GM12878 (cell line): Measurements from ENCODE around the gene CHN1. TPM values are rescaled to one million over a fixed set of nuclear protein-coding genes. Genes with fewer than 3 reads are reported as not detected.

Source experiments
- ATAC-seq: fragments of 200-7000 bp; cut with Tn5 transposase; 3 replicates; pipeline ENCODE4 v1.9.1; 2020; ENCODE audit warnings: mild to moderate bottlenecking, moderate library complexity
- BruUV-seq: library from RNA; stranded (reverse); fragments of 400-500 nt; replicated peaks from 2 replicates; lab custom pipeline; 2021; lab: Mats Ljungman, UMichigan
- CTCF ChIA-PET: fragments of 300-600 bp; sonication (Branson Sonifier 250); formaldehyde crosslinking; extraction: SDS; loops from one replicate; lab custom pipeline; 2021; ENCODE audit warnings: inconsistent platforms; lab: Yijun Ruan, JAX
- POLR2A ChIA-PET: fragments of 350-600 bp; formaldehyde crosslinking; extraction: SDS; loops from one replicate; lab custom pipeline; 2021; ENCODE audit warnings: inconsistent platforms; lab: Charles Lee
- RAD21 ChIA-PET: fragments of 300-600 bp; sonication (Branson Sonifier 250); formaldehyde crosslinking; loops from one replicate; lab custom pipeline; 2023; ENCODE audit warnings: antibody characterized with exemption; ENCODE audit not compliant: unreplicated experiment; lab: Charles Lee
- SMC1A ChIA-PET: fragments of 300-600 bp; sonication (Branson Sonifier 250); formaldehyde crosslinking; loops from one replicate; lab custom pipeline; 2023; ENCODE audit not compliant: unreplicated experiment, uncharacterized antibody; lab: Charles Lee
- DNase-seq: peaks from one replicate; pipeline ENCODE4 v3.0.0-alpha.2; 2011; ENCODE audit warnings: low read depth, low spot score
- FAIRE-seq: peaks from 3 replicates; lab custom pipeline; 2011; peaks lifted over from hg19 to GRCh38; lab: Jason Lieb, UNC
- H2AFZ ChIP-seq: 2 replicates; pipeline ENCODE4 v1.6.0; 2011; ENCODE audit warnings: low read depth, low read length, control low read depth; ENCODE audit not compliant: control insufficient read depth
- H3K27ac ChIP-seq: 2 replicates; pipeline ENCODE4 v1.5.1; 2011; ENCODE audit warnings: control low read depth; ENCODE audit not compliant: control insufficient read depth, insufficient read depth
- H3K27me3 ChIP-seq, 2 experiments: replicated peaks in 1 of 2; 2 replicates each; pipeline versions ENCODE4 v1.6.0 to v1.6.1; 2011; ENCODE audit warnings: low read length in 1 of 2; ENCODE audit not compliant: control insufficient read depth in 2 of 2, insufficient read depth in 2 of 2
- H3K36me3 ChIP-seq, 2 experiments: 2 replicates each; pipeline ENCODE4 v1.5.1; 2011; ENCODE audit warnings: low read length in 1 of 2; ENCODE audit not compliant: control insufficient read depth in 2 of 2, insufficient read depth in 2 of 2
- H3K4me1 ChIP-seq: 2 replicates; pipeline ENCODE4 v1.6.1; 2011; ENCODE audit warnings: mild to moderate bottlenecking, low read length, moderate library complexity, mixed read lengths; ENCODE audit not compliant: control insufficient read depth, insufficient read depth
- H3K4me2 ChIP-seq: 2 replicates; pipeline ENCODE4 v1.6.0; 2011; ENCODE audit warnings: control low read depth; ENCODE audit not compliant: control insufficient read depth, insufficient read depth
- H3K4me3 ChIP-seq: fragments of 200-600 bp; sonication (generic); 2 replicates; pipeline ENCODE4 v1.5.1; 2016
- H3K79me2 ChIP-seq: 2 replicates; pipeline ENCODE4 v1.6.0; 2011; ENCODE audit warnings: low read length; ENCODE audit not compliant: control insufficient read depth, insufficient read depth
- H3K9ac ChIP-seq: 2 replicates; pipeline ENCODE4 v1.8.0; 2011; ENCODE audit warnings: low read length, control low read depth, mixed read lengths; ENCODE audit not compliant: control insufficient read depth, insufficient read depth
- H3K9me3 ChIP-seq: replicated peaks from 3 replicates; pipeline ENCODE4 v1.5.1; 2011; ENCODE audit warnings: mild to moderate bottlenecking, low read length; ENCODE audit not compliant: control insufficient read depth, insufficient read depth
- H4K20me1 ChIP-seq: 2 replicates; pipeline ENCODE4 v1.6.0; 2011; ENCODE audit not compliant: control insufficient read depth, insufficient read depth
- BCL3 ChIP-seq: IDR thresholded peaks from 2 replicates; pipeline ENCODE4 v1.6.1; 2011; ENCODE audit warnings: borderline replicate concordance, low read depth, mild to moderate bottlenecking, moderate library complexity, low read length; ENCODE audit not compliant: insufficient read depth, poor library complexity, severe bottlenecking
- E2F4 ChIP-seq: IDR thresholded peaks from 2 replicates; pipeline ENCODE4 v1.6.1; 2012; ENCODE audit warnings: low read depth, low read length, improper control_type of control experiment
- PBX3 ChIP-seq: IDR thresholded peaks from 2 replicates; pipeline ENCODE4 v1.6.1; 2011; ENCODE audit warnings: mild to moderate bottlenecking, low read depth, low read length, moderate library complexity; ENCODE audit not compliant: insufficient replicate concordance
- RFX5 ChIP-seq: IDR thresholded peaks from 2 replicates; pipeline ENCODE4 v1.6.1; 2011; ENCODE audit warnings: low read depth, low read length, improper control_type of control experiment
- SIN3A ChIP-seq: IDR thresholded peaks from 2 replicates; pipeline ENCODE4 v1.6.1; 2012; ENCODE audit warnings: low read depth, low read length, improper control_type of control experiment
- TCF3 ChIP-seq: IDR thresholded peaks from 2 replicates; pipeline ENCODE4 v1.6.1; 2012; ENCODE audit warnings: low read depth, mild to moderate bottlenecking, low read length, borderline replicate concordance; ENCODE audit not compliant: insufficient read depth
- YY1 ChIP-seq: IDR thresholded peaks from 2 replicates; pipeline ENCODE4 v1.6.1; 2011; ENCODE audit warnings: low read depth, mild to moderate bottlenecking, low read length
- ZNF592 ChIP-seq: fragments of 450-650 bp; IDR thresholded peaks from 2 replicates; pipeline ENCODE4 v1.6.1; 2017; ENCODE audit warnings: mild to moderate bottlenecking, moderate library complexity
- WGBS: methylation state at CpG from one replicate; pipeline ENCODE4 v1.1.6; 2016; ENCODE audit warnings: low lambda C conversion rate; ENCODE audit not compliant: insufficient replicate concordance, insufficient coverage; ENCODE audit errors: missing lambda C conversion rate; 5-methylcytosine and 5-hydroxymethylcytosine counted together
- in situ Hi-C: fragments of 300-500 bp; cut with MboI; formaldehyde crosslinking; loops from 9 replicates; pipeline ENCODE4 v1.14.3; 2018; ENCODE audit warnings: mixed read lengths
- intact Hi-C: fragments of 100-400 bp; cut with micrococcal nuclease; formaldehyde crosslinking; loops from one replicate; pipeline ENCODE4 v1.14.2; 2022; ENCODE audit not compliant: unreplicated experiment
- polyA plus RNA-seq, 11 experiments: library from polyadenylated mRNA; depleted of rRNA in 4 of 11; unstranded in 6 of 11; stranded (reverse) in 5 of 11; fragments of >200 nt; fragmentation: Nextera tagmentation in 4 of 11; fragmentation: Illumina TruSeq in 1 of 11; extraction: Ambion mirVana in 4 of 11; extraction: Trizol in 1 of 11; gene quantifications; 1 replicate in 1 of 11; 2 replicates in 10 of 11; pipeline versions ENCODE4 v1.2.1 to v1.2.3, GENCODE V29; 2011 to 2016; ENCODE audit warnings: inconsistent platforms in 2 of 11, missing spikeins in 2 of 11, low read depth in 1 of 11
- total RNA-seq, 4 experiments: library from RNA; depleted of rRNA in 3 of 4; stranded (reverse); fragments of >200 nt in 3 of 4; fragmentation: Illumina TruSeq in 1 of 4; extraction: Trizol in 1 of 4; gene quantifications; 2 replicates each; pipeline versions ENCODE4 v1.2.1 to v1.2.3, GENCODE V29; 2013 to 2021

CHN1 gene
- total and polyA plus RNA-seq, 10 of the 15 experiments (the other 5 are each of a cell fraction or from before 2014, with no cell fraction given), result 0.18 to 0.92 (median 0.53) TPM; not detected in 1

GRCh38 chr2:174775571-174775980, 229.6 kb downstream of the CHN1 start:
- H2AFZ ChIP-seq, result no peak overlapping the region
- DNase-seq, result no peak
- in situ Hi-C loops, result no loop called here
- no TSS peak for BruUV-seq
- no peaks in the 10 kb centered on the region for H3K36me3 ChIP-seq
- peaks cover 10% of the 10 kb centered on the region for H3K4me1 ChIP-seq
- H3K79me2 ChIP-seq, result no peaks in the 10 kb centered on the region
- no peak overlapping the region for H3K27ac ChIP-seq
- no peaks in the 10 kb centered on the region for H3K9me3 ChIP-seq
- no peak overlapping the region for H3K9ac ChIP-seq
- WGBS, result 49% methylated on average over 5 of the region's 5 CpGs
- CTCF ChIA-PET, result interaction anchor here (0.8 to 4.7 kb wide), 7 partner anchors 15 to 210 kb away, joined by 3 to 41 read pairs (median 4); no protein-coding TSS in a partner anchor
- intact Hi-C loops, result no loop called here
- POLR2A ChIA-PET, result no interaction called here
- RAD21 ChIA-PET, result interaction anchor here (1.5 to 7.2 kb wide), 2 partner anchors 11 to 27 kb away, joined by 3 to 46 read pairs; no protein-coding TSS in a partner anchor
- no peak for ATAC-seq
- H3K27me3 ChIP-seq, result peaks cover 0 to 1% of the 10 kb centered on the region in 2 experiments; a peak in 1 of 4 replicates
- H3K4me3 ChIP-seq, result no peak overlapping the region
- H3K4me2 ChIP-seq, result no peak overlapping the region
- H4K20me1 ChIP-seq, result no peaks in the 10 kb centered on the region
- TF ChIP-seq RFX5 (no peak), PBX3 (no peak), SIN3A (no peak), E2F4 (no peak), ZNF592 (no peak), TCF3 (no peak), YY1 (no peak), BCL3 (no peak)
- SMC1A ChIA-PET, result interaction anchor here (1.3 to 2.5 kb wide), 3 partner anchors 11 to 26 kb away, joined by 5 to 11 read pairs (median 9); partner anchors contain the start of gene CHRNA1
- no peak for FAIRE-seq
